ENCODE measurements around the gene MAPK6. TPM values are rescaled to one million over a fixed set of nuclear protein-coding genes. Genes with fewer than 3 reads are reported as not detected.

MAPK6 gene
- total RNA-seq, 1 donor from 2014 or later: 91.7 TPM

DNA sequence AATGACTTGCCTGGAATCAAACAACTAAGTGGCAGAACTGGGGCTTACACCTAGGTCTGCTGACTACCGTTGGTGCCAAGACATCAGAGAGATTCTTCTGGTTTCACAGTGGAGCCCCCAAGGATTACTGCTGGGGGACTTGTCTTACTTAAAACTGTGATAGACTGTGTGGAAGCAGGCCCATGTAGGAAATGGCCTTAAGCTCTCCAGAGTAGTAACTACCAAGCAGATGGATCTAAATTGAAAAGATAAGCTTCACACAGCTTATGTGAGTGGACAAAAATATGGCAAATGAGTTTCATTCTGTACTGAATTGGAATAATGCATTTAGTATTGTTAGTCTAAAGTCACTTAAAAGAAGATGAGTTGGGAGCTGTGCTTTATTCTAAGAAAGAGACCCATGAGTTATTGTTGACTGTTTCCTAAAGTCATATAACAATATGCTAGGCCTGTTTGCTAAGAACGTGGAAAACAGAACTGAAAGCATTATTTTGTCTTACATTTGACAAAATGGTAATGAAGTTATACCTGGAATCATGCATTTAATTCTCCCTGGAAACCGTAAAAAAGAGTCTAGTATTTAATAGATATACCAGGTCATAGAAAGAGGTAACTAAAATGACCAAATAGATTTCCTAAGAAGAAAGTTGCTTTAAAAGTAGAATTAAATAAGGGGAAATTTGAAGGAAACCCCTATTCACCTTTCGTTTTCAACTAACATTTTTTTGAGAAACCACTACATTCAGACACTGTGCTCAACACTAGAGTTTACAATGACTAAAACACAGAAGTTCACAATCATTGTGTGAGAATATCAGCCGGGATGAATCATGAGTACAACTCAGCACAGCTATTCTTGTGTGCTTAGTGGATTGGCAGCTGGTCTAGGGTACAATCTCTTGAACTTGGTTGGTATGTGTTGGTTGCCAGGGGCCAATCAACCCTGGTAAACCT lies 13.0 kb upstream of the MAPK6 start:
- H3K4me1 Mint-ChIP-seq (ENCODE audit: low read depth): peaks cover 15% of the 10 kb centered on the region
- H3K36me3 Mint-ChIP-seq (ENCODE audit: insufficient read depth): no peaks in the 10 kb centered on the region
- TF ChIP-seq, protein P1, sequence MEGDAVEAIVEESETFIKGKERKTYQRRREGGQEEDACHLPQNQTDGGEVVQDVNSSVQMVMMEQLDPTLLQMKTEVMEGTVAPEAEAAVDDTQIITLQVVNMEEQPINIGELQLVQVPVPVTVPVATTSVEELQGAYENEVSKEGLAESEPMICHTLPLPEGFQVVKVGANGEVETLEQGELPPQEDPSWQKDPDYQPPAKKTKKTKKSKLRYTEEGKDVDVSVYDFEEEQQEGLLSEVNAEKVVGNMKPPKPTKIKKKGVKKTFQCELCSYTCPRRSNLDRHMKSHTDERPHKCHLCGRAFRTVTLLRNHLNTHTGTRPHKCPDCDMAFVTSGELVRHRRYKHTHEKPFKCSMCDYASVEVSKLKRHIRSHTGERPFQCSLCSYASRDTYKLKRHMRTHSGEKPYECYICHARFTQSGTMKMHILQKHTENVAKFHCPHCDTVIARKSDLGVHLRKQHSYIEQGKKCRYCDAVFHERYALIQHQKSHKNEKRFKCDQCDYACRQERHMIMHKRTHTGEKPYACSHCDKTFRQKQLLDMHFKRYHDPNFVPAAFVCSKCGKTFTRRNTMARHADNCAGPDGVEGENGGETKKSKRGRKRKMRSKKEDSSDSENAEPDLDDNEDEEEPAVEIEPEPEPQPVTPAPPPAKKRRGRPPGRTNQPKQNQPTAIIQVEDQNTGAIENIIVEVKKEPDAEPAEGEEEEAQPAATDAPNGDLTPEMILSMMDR (IDR thresholded peaks at IDR 0.05; ENCODE audit: unreplicated experiment): no peak
- H3K4me3 Mint-ChIP-seq (ENCODE audit: low read depth): no peak overlapping the region
- H3K9me3 Mint-ChIP-seq (ENCODE audit: low read depth): no peaks in the 10 kb centered on the region
- no peak for DNase-seq (ENCODE audit: low spot score, unreplicated experiment)
- H3K27me3 Mint-ChIP-seq: peaks cover 3% of the 10 kb centered on the region
- H3K27ac Mint-ChIP-seq: no peak overlapping the region

DNA sequence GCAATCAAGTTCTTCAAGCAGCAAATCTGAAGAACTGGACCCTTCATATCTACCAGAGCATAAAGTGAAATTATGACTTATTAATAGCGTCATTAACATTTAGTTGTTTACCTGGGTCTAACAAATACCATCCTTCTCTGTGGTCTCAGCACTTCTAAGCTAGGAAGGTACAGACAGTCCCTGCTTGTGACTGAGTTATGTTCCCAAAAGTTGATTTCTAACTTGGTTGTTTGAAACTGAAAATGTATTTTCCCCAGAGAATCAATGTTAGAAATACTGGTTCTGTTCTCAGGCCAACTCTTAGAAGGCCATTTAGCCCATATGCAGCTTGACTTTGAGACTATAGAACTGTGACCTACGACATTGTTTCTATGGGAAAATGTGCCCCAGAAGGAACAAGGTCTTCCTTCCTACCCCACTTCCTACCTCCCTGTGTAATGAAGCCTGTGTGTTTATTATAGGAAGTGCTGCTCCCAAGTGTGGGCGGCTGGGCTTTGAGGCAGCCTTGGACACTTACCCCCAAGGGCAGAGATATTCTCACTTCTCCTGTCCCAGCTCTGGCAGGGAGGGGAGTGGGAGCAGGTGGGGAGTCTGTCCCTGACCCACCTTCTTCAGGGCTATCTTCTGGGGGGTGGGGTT lies 12.2 kb upstream of the MAPK6 start:
- Mint-ChIP-seq H3K36me3 (ENCODE audit: insufficient read depth) (no peaks in the 10 kb centered on the region), H3K27me3 (peaks cover 3% of the 10 kb centered on the region), H3K4me1 (ENCODE audit: low read depth) (peaks cover 23% of the 10 kb centered on the region), H3K9me3 (ENCODE audit: low read depth) (no peaks in the 10 kb centered on the region), H3K27ac (no peak overlapping the region), H3K4me3 (ENCODE audit: low read depth) (no peak overlapping the region)
- TF ChIP-seq, protein P1 (IDR thresholded peaks at IDR 0.05; ENCODE audit: unreplicated experiment): no peak
- no peak for DNase-seq (ENCODE audit: low spot score, unreplicated experiment)

DNA sequence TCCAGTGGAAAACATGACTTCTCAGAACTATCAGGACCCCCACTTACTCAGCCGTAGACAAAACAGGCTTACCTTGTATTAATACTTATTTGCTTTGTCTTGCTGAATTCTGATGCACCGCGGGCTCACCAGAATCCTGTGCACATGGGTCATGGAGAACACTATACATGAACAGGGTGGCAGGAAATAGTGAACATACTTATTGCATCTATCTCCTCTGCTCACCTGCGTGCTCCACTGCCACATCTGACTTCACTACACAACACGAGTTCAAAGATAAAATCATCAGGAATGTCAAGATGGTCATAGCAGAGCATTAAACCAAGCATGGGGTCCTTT lies 10.7 kb upstream of the MAPK6 start:
- Mint-ChIP-seq H3K36me3 (ENCODE audit: insufficient read depth) (no peaks in the 10 kb centered on the region), H3K4me1 (ENCODE audit: low read depth) (peaks cover 28% of the 10 kb centered on the region), H3K4me3 (ENCODE audit: low read depth) (no peak overlapping the region), H3K27me3 (peaks cover 3% of the 10 kb centered on the region), H3K9me3 (ENCODE audit: low read depth) (no peaks in the 10 kb centered on the region), H3K27ac (no peak overlapping the region)
- TF ChIP-seq, protein P1 (IDR thresholded peaks at IDR 0.05; ENCODE audit: unreplicated experiment): no peak
- DNase-seq (ENCODE audit: low spot score, unreplicated experiment): no peak

DNA sequence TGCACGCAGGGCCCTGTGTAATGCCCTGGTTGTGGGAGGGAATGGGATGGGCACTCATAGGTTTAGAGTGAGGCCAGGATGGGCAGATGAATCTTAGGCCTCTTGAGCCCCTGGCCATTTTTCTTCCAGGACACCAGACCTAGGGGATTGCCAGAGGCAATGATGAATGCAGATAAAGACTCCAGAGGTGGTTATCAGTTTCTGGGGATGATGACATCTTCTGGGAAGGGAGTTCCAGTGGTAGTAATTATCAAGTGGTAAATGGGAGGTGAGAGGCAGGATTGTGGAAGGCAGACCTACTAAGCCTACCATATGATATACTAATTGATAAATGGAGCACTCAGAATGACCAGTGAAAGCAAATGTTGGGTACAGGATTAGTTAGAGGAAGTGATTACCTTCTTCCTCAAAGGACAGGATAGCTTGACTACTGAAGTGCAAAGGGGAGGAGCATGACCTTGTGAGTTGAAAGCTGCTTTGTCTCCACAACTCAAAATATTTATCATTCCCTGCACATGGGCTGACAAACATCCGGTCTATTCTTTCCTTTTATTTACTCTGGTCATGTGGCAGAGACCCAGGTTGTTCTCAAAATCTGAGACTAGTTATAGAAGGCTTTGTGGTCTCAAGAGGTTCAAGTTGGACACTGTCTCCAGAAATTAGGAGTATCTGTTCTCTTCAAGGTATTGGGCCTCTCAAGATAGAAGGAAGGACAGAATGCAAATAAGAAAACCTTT lies 10.2 kb upstream of the MAPK6 start:
- Mint-ChIP-seq H3K36me3 (ENCODE audit: insufficient read depth) (no peaks in the 10 kb centered on the region), H3K4me3 (ENCODE audit: low read depth) (no peak overlapping the region), H3K27ac (no peak overlapping the region), H3K9me3 (ENCODE audit: low read depth) (no peaks in the 10 kb centered on the region), H3K4me1 (ENCODE audit: low read depth) (peaks cover 28% of the 10 kb centered on the region), H3K27me3 (peaks cover 3% of the 10 kb centered on the region)
- no peak for DNase-seq (ENCODE audit: low spot score, unreplicated experiment)
- TF ChIP-seq, protein P1 (IDR thresholded peaks at IDR 0.05; ENCODE audit: unreplicated experiment): no peak
